A673 (cell line): Measurements from ENCODE around the gene ZDHHC11. TPM values are rescaled to one million over a fixed set of nuclear protein-coding genes. Genes with fewer than 3 reads are reported as not detected.

ENCODE experiments used
- BruUV-seq: library from RNA; stranded (reverse); fragments of 400-500 nt; replicated peaks from 2 replicates; lab custom pipeline; 2021; lab: Mats Ljungman, UMichigan
- CTCF ChIA-PET: fragments of 300-600 bp; sonication (Branson Sonifier 250); formaldehyde crosslinking; loops from one replicate; lab custom pipeline; 2022; ENCODE audit warnings: antibody characterized with exemption; lab: Charles Lee
- POLR2A ChIA-PET: fragments of 300-600 bp; sonication (Branson Sonifier 250); formaldehyde crosslinking; loops from one replicate; lab custom pipeline; 2022; ENCODE audit warnings: antibody characterized with exemption; ENCODE audit not compliant: low non-redundant PET; lab: Charles Lee
- DNase-seq: peaks from one replicate; pipeline ENCODE4 v3.0.0-alpha.2; 2015; ENCODE audit warnings: low spot score
- H3K27ac ChIP-seq: fragments of 200-600 bp; sonication (generic); 2 replicates; pipeline ENCODE4 v1.5.1; 2016; ENCODE audit warnings: mixed run types, low read depth, mild to moderate bottlenecking, mixed read lengths, antibody characterized with exemption, low read length; ENCODE audit not compliant: poor library complexity, severe bottlenecking
- H3K27me3 ChIP-seq: fragments of 200-600 bp; sonication (generic); replicated peaks from 2 replicates; pipeline ENCODE4 v1.6.1; 2017; ENCODE audit warnings: mixed run types, low read depth, mild to moderate bottlenecking, mixed read lengths, antibody characterized with exemption, low read length; ENCODE audit not compliant: insufficient read depth, poor library complexity
- H3K36me3 ChIP-seq: fragments of 200-600 bp; sonication (generic); 2 replicates; pipeline ENCODE4 v1.6.1; 2016; ENCODE audit warnings: mixed run types, mild to moderate bottlenecking, mixed read lengths, antibody characterized with exemption, low read length; ENCODE audit not compliant: insufficient read depth, poor library complexity, severe bottlenecking
- H3K4me1 ChIP-seq: fragments of 200-600 bp; sonication (generic); 2 replicates; pipeline ENCODE4 v1.6.1; 2017; ENCODE audit warnings: mixed run types, mild to moderate bottlenecking, mixed read lengths, antibody characterized with exemption, low read length; ENCODE audit not compliant: insufficient read depth, poor library complexity, severe bottlenecking
- H3K4me3 ChIP-seq: fragments of 200-600 bp; sonication (generic); 2 replicates; pipeline ENCODE4 v1.5.1; 2016; ENCODE audit warnings: low read depth, mixed run types, mild to moderate bottlenecking, mixed read lengths, low read length; ENCODE audit not compliant: poor library complexity, severe bottlenecking
- H3K9me3 ChIP-seq: fragments of 200-600 bp; sonication (generic); 2 replicates; pipeline ENCODE4 v1.6.1; 2016; ENCODE audit warnings: mixed run types, low read depth, mild to moderate bottlenecking, mixed read lengths, antibody characterized with exemption, low read length; ENCODE audit not compliant: poor library complexity, severe bottlenecking
- EZH2 ChIP-seq: fragments of 200-600 bp; sonication (generic); IDR thresholded peaks from 2 replicates; pipeline ENCODE4 v1.6.1; 2017; ENCODE audit warnings: borderline replicate concordance, low read depth, mild to moderate bottlenecking, mixed read lengths, antibody characterized with exemption, low read length; ENCODE audit not compliant: poor library complexity, severe bottlenecking
- intact Hi-C: fragments of 100-400 bp; cut with micrococcal nuclease; formaldehyde crosslinking; loops from one replicate; pipeline ENCODE4 v1.10.0; 2022; ENCODE audit not compliant: unreplicated experiment
- total RNA-seq: library from RNA; stranded (reverse); gene quantifications from 2 replicates; pipeline ENCODE4 v1.2.3, GENCODE V29; 2021
- TF ChIP-seq, protein P1 (sequence below): fragments of 300-800, 200-600 bp; sonication (generic); conservative IDR thresholded peaks from 2 replicates; pipeline ENCODE4 v1.5.1; 2017; ENCODE audit warnings: low read depth, mild to moderate bottlenecking, antibody characterized with exemption, low read length, moderate library complexity, mixed read lengths

The ZDHHC11 gene
- total RNA-seq, 1 experiment from 2014 or later = 47.3 TPM

GRCh38 chr5:870956-871355 is 20.2 kb upstream of the ZDHHC11 start:
- no peak for DNase-seq
- intact Hi-C loops = no loop called here
- Histone ChIP-seq H3K27me3 (no peaks in the 10 kb centered on the region), H3K27ac (no peak overlapping the region), H3K36me3 (peaks cover 83% of the 10 kb centered on the region), H3K4me1 (no peaks in the 10 kb centered on the region), H3K9me3 (no peaks in the 10 kb centered on the region), H3K4me3 (no peak overlapping the region)
- ChIA-PET POLR2A (no interaction called here), CTCF (no interaction called here)
- TF ChIP-seq, protein P1, sequence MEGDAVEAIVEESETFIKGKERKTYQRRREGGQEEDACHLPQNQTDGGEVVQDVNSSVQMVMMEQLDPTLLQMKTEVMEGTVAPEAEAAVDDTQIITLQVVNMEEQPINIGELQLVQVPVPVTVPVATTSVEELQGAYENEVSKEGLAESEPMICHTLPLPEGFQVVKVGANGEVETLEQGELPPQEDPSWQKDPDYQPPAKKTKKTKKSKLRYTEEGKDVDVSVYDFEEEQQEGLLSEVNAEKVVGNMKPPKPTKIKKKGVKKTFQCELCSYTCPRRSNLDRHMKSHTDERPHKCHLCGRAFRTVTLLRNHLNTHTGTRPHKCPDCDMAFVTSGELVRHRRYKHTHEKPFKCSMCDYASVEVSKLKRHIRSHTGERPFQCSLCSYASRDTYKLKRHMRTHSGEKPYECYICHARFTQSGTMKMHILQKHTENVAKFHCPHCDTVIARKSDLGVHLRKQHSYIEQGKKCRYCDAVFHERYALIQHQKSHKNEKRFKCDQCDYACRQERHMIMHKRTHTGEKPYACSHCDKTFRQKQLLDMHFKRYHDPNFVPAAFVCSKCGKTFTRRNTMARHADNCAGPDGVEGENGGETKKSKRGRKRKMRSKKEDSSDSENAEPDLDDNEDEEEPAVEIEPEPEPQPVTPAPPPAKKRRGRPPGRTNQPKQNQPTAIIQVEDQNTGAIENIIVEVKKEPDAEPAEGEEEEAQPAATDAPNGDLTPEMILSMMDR = no peak
- no peak for TF ChIP-seq EZH2
- BruUV-seq = no TSS peak

DNA sequence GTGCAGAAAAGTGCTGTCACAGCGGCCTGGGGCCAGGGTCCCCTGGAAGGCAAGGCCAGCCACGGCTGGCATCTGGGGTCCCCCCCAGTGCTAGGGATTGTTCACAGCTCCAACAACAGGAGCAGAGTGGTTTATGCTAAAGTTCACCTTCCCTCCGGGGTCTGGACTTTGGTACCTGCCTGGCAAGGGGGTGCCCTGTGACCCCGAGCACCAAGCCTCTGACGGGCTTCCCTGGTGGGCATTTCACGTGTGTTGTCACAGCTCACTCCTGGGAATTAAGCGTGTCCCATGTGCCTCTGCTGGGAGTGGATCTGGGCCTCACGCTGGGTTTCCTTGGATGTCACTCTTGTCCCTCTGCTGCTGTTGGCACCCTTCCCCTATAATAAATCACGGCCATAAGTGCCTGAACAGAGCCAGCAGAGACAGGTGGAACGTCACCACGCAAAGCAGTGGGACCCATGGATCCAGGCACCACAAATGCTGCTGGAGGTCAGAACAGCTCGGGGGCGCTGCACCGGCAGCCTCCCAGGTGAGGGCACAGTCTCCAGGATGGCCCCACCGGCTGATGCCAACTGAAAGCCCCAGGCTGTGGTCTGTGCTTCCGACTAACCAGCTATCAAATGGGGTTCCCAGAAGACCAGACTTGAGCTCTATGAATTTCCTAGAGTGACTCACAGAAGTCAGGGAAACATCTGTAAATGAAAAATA is 17.8 kb upstream of the ZDHHC11 start:
- DNase-seq = no peak
- no TSS peak for BruUV-seq
- Histone ChIP-seq H3K9me3 (no peaks in the 10 kb centered on the region), H3K4me1 (no peaks in the 10 kb centered on the region), H3K27ac (no peak overlapping the region), H3K36me3 (peaks cover 77% of the 10 kb centered on the region), H3K4me3 (no peak overlapping the region), H3K27me3 (no peaks in the 10 kb centered on the region)
- no peak for TF ChIP-seq EZH2
- TF ChIP-seq, protein P1 = no peak
- CTCF ChIA-PET = no interaction called here
- POLR2A ChIA-PET = no interaction called here
- intact Hi-C loops = no loop called here

- BruUV-seq = no TSS peak
- H3K4me3 ChIP-seq = no peak overlapping the region
- ChIA-PET POLR2A (no interaction called here), CTCF (no interaction called here)
- intact Hi-C loops = no loop called here
- H3K27ac ChIP-seq = no peak overlapping the region
- H3K27me3 ChIP-seq = no peaks in the 10 kb centered on the region
- no peaks in the 10 kb centered on the region for H3K9me3 ChIP-seq
- peaks cover 78% of the 10 kb centered on the region for H3K36me3 ChIP-seq
- DNase-seq = no peak
- TF ChIP-seq, protein P1 = no peak
- no peak for TF ChIP-seq EZH2
- no peaks in the 10 kb centered on the region for H3K4me1 ChIP-seq
Observed at GRCh38 chr5:867300-867870, 16.6 kb upstream of the ZDHHC11 start.
